GM23338 (cell line): ENCODE data around the gene GRAMD1C. TPM values are rescaled to one million over a fixed set of nuclear protein-coding genes. Genes with fewer than 3 reads are reported as not detected.

Experiments
- ATAC-seq: fragments of 200-7000 bp; cut with Tn5 transposase; 3 replicates; pipeline ENCODE4 v1.9.1; 2020
- DNase-seq: peaks from one replicate; pipeline ENCODE4 v3.0.0-alpha.2; 2015; ENCODE audit warnings: low spot score
- H2AFZ ChIP-seq: fragments of 200-600 bp; sonication (generic); 2 replicates; pipeline ENCODE4 v1.8.0; 2016; ENCODE audit warnings: antibody characterized with exemption, mild to moderate bottlenecking, moderate library complexity
- H3F3A ChIP-seq: fragments of 200-600 bp; sonication (generic); replicated peaks from 2 replicates; pipeline ENCODE4 v1.8.0; 2017; ENCODE audit warnings: antibody characterized with exemption, mixed run types, low read depth
- H3K27ac ChIP-seq: fragments of 200-600 bp; sonication (generic); 2 replicates; pipeline ENCODE4 v1.6.1; 2016; ENCODE audit warnings: low read depth
- H3K27me3 ChIP-seq: fragments of 200-600 bp; sonication (generic); 2 replicates; pipeline ENCODE4 v1.8.0; 2016; ENCODE audit warnings: mild to moderate bottlenecking, mixed run types, moderate library complexity; ENCODE audit not compliant: insufficient read depth
- H3K36me3 ChIP-seq: fragments of 200-600 bp; sonication (generic); 2 replicates; pipeline ENCODE4 v1.8.0; 2016; ENCODE audit warnings: mild to moderate bottlenecking; ENCODE audit not compliant: insufficient read depth
- H3K4me1 ChIP-seq: fragments of 200-600 bp; sonication (generic); 2 replicates; pipeline ENCODE4 v1.8.0; 2016; ENCODE audit warnings: mild to moderate bottlenecking, moderate library complexity; ENCODE audit not compliant: insufficient read depth
- H3K4me2 ChIP-seq: fragments of 200-600 bp; sonication (generic); 2 replicates; pipeline ENCODE4 v1.7.1; 2017; ENCODE audit warnings: mixed run types
- H3K4me3 ChIP-seq: fragments of 200-600 bp; sonication (generic); 2 replicates; pipeline ENCODE4 v1.6.1; 2016; ENCODE audit warnings: mixed run types
- H3K79me2 ChIP-seq: fragments of 200-600 bp; sonication (generic); replicated peaks from 2 replicates; pipeline ENCODE4 v1.8.0; 2017; ENCODE audit warnings: mild to moderate bottlenecking; ENCODE audit not compliant: insufficient read depth
- H3K9me2 ChIP-seq: fragments of 200-600 bp; sonication (generic); 2 replicates; pipeline ENCODE4 v1.8.0; 2017; ENCODE audit not compliant: insufficient read depth
- H4K20me1 ChIP-seq: fragments of 200-600 bp; sonication (generic); replicated peaks from 2 replicates; pipeline ENCODE4 v1.8.0; 2017; ENCODE audit warnings: mild to moderate bottlenecking; ENCODE audit not compliant: insufficient read depth
- H3K27ac Mint-ChIP-seq: 2 replicates; pipeline ENCODE4 v1.8.0; 2020; ENCODE audit warnings: inconsistent platforms, mild to moderate bottlenecking, moderate library complexity, mixed read lengths
- H3K27me3 Mint-ChIP-seq: 3 replicates; pipeline ENCODE4 v1.8.0; 2022; ENCODE audit warnings: low read depth, mild to moderate bottlenecking, moderate library complexity, mixed read lengths, inconsistent platforms; ENCODE audit not compliant: insufficient read depth, poor library complexity
- H3K36me3 Mint-ChIP-seq: 3 replicates; pipeline ENCODE4 v1.8.0; 2021; ENCODE audit warnings: low read depth, mild to moderate bottlenecking, inconsistent platforms, moderate library complexity, mixed read lengths
- H3K4me1 Mint-ChIP-seq: 3 replicates; pipeline ENCODE4 v1.8.0; 2020; ENCODE audit warnings: mild to moderate bottlenecking, inconsistent platforms, mixed read lengths
- H3K4me3 Mint-ChIP-seq: 3 replicates; pipeline ENCODE4 v1.8.0; 2021; ENCODE audit warnings: moderate library complexity, mild to moderate bottlenecking, inconsistent platforms, mixed read lengths
- H3K9me3 Mint-ChIP-seq: 3 replicates; pipeline ENCODE4 v1.8.0; 2020; ENCODE audit warnings: moderate library complexity, mild to moderate bottlenecking, inconsistent platforms, mixed read lengths
- CREB1 ChIP-seq: fragments of 250-450 bp; sonication (Bioruptor Pico); IDR thresholded peaks from 2 replicates; pipeline ENCODE4 v1.5.0; 2020; ENCODE audit warnings: low read depth, mild to moderate bottlenecking, moderate library complexity
- CTCF ChIP-seq, 2 experiments: fragments of 200-600 bp in 1 of 2; sonication (generic) in 1 of 2; conservative IDR thresholded peaks; 2 replicates each; pipeline versions ENCODE4 v1.5.1 to v1.6.1; 2016 to 2017; ENCODE audit warnings: antibody characterized with exemption in 2 of 2, low read depth in 2 of 2, mild to moderate bottlenecking in 2 of 2, moderate library complexity in 1 of 2
- ETS1 ChIP-seq: IDR thresholded peaks from 2 replicates; pipeline ENCODE4 v1.6.1; 2016; ENCODE audit warnings: antibody characterized with exemption
- EZH2 ChIP-seq: fragments of 200-600 bp; sonication (generic); IDR thresholded peaks from one replicate; pipeline ENCODE4 v1.8.0; 2017; ENCODE audit warnings: antibody characterized with exemption, mild to moderate bottlenecking, low read depth; ENCODE audit not compliant: unreplicated experiment
- JUNB ChIP-seq: IDR thresholded peaks from one replicate; pipeline ENCODE4 v1.6.1; 2016; ENCODE audit warnings: antibody characterized with exemption; ENCODE audit not compliant: unreplicated experiment
- NANOG ChIP-seq: IDR thresholded peaks from 2 replicates; pipeline ENCODE4 v1.6.1; 2016; ENCODE audit warnings: antibody characterized with exemption, borderline replicate concordance
- POLR2AphosphoS5 ChIP-seq: IDR thresholded peaks from 2 replicates; pipeline ENCODE4 v1.6.1; 2016; ENCODE audit warnings: antibody characterized with exemption, low read depth
- REST ChIP-seq: IDR thresholded peaks from one replicate; pipeline ENCODE4 v1.6.1; 2018; ENCODE audit warnings: antibody characterized with exemption; ENCODE audit not compliant: unreplicated experiment
- STAT1 ChIP-seq: IDR thresholded peaks from one replicate; pipeline ENCODE4 v1.6.1; 2016; ENCODE audit warnings: antibody characterized with exemption; ENCODE audit not compliant: unreplicated experiment
- ZNF114 ChIP-seq: fragments of 250-450 bp; sonication (Bioruptor Pico); IDR thresholded peaks from 2 replicates; pipeline ENCODE4 v1.5.0; 2020; ENCODE audit warnings: mild to moderate bottlenecking, moderate library complexity
- ZNF331 ChIP-seq: fragments of 250-450 bp; sonication (Bioruptor Pico); IDR thresholded peaks from 2 replicates; pipeline ENCODE4 v1.5.0; 2020; ENCODE audit warnings: low read depth, mild to moderate bottlenecking, moderate library complexity
- ZNF462 ChIP-seq: fragments of 250-450 bp; sonication (Bioruptor Pico); IDR thresholded peaks from 2 replicates; pipeline ENCODE4 v1.5.0; 2020; ENCODE audit warnings: mild to moderate bottlenecking, moderate library complexity
- polyA plus RNA-seq: library from polyadenylated mRNA; unstranded; fragments of >200 nt; fragmentation: Nextera tagmentation; extraction: Ambion mirVana; gene quantifications from 2 replicates; pipeline ENCODE4 v1.2.1, GENCODE V29; 2016
- total RNA-seq: library from RNA; depleted of rRNA; stranded (reverse); fragments of >200 nt; shearing (Covaris generic); gene quantifications from 2 replicates; pipeline ENCODE4 v1.2.3, GENCODE V29; 2014

GRAMD1C gene
- total and polyA plus RNA-seq, 2 experiments from 2014 or later: 3.3 to 3.6 TPM

- TF ChIP-seq CTCF (conservative IDR thresholded peaks at IDR 0.05; ENCODE audit: low read depth in 2 of 2): no peak
Observed at GRCh38 chr3:113927556-113927955, 89.0 kb downstream of the GRAMD1C start (continued).

- Histone ChIP-seq H3K9me2 (no peaks in the 10 kb centered on the region), H2AFZ (peak overlapping the region; percentile 92; the same call in 1 of the 2 replicates), H3K79me2 (0 out of 2 replicates have a peak, but pooled peaks cover 5% of the 10 kb centered on the region), H4K20me1 (no peaks in the 10 kb centered on the region), H3F3A (peaks cover 6% of the 10 kb centered on the region), H3K27ac (peak overlapping the region; percentile 17; the same call in 1 of the 2 replicates), H3K36me3 (no peaks in the 10 kb centered on the region), H3K4me1 (peaks cover 14% of the 10 kb centered on the region), H3K4me2 (peak overlapping the region; percentile 79), H3K4me3 (peak overlapping the region; percentile 58), H3K27me3 (peaks cover 8% of the 10 kb centered on the region; the same call in 1 of the 2 replicates)
- Mint-ChIP-seq H3K4me1 (peaks cover 20% of the 10 kb centered on the region), H3K9me3 (no peaks in the 10 kb centered on the region), H3K4me3 (peak overlapping the region; percentile 83), H3K27me3 (peaks cover 9% of the 10 kb centered on the region), H3K36me3 (no peaks in the 10 kb centered on the region), H3K27ac (peak overlapping the region; percentile 87; the same call in 1 of the 2 replicates)
- ATAC-seq (no peak), DNase-seq (no peak)
- TF ChIP-seq EZH2 (no peak), STAT1 (no peak), REST (no peak), CREB1 (CRISPR knock-in tag) (no peak), POLR2AphosphoS5 (no peak), ZNF114 (CRISPR knock-in tag) (no peak), ETS1 (no peak), ZNF331 (no peak), ZNF462 (no peak), NANOG (no peak), JUNB (no peak)
Observed at GRCh38 chr3:113946831-113947230, 108.2 kb downstream of the GRAMD1C start.
